ENCODE results near the gene STEAP1B. TPM values are rescaled to one million over a fixed set of nuclear protein-coding genes. Genes with fewer than 3 reads are reported as not detected.

Gene STEAP1B
- total and polyA plus RNA-seq, 2 experiments from 2014 or later, result 27.7 to 31.6 TPM

- Histone ChIP-seq H3K4me2 (ENCODE audit: unreplicated experiment) (no peak overlapping the region), H3K9ac (no peak overlapping the region), H3K27ac (no peak overlapping the region), H3K4me3 (no peak overlapping the region), H3K9me3 (ENCODE audit: low read depth) (no peaks in the 10 kb centered on the region), H3F3A (ENCODE audit: insufficient read depth) (no peaks in the 10 kb centered on the region), H4K20me1 (ENCODE audit: insufficient read depth) (no peaks in the 10 kb centered on the region), H3K79me2 (ENCODE audit: insufficient read depth) (no peaks in the 10 kb centered on the region), H3K27me3 (replicated peaks; ENCODE audit: insufficient read depth) (no peaks in the 10 kb centered on the region), H3K36me3 (ENCODE audit: low read depth) (no peaks in the 10 kb centered on the region), H3K9me2 (ENCODE audit: insufficient read depth) (no peaks in the 10 kb centered on the region), H2AFZ (no peak overlapping the region), H3K4me1 (ENCODE audit: insufficient read depth) (peaks cover 14% of the 10 kb centered on the region; the same call in 1 of the 2 replicates)
- no CpG with 5 or more reads among the region's 6 CpGs for WGBS, 2 experiments (ENCODE audit: low coverage in 1 of 2, low lambda C conversion rate in 2 of 2, missing lambda C conversion rate in 2 of 2)
- in situ Hi-C loops (cut with MboI), result no loop called here
- TF ChIP-seq EZH2phosphoT487 (IDR thresholded peaks at IDR 0.05; ENCODE audit: insufficient read depth, low read depth) (no peak), EZH2 (IDR thresholded peaks at IDR 0.05; ENCODE audit: insufficient read depth, poor library complexity, severe bottlenecking) (no peak)
- DNase-seq, result no peak
Observed at GRCh38 chr7:22395222-22395621, 104.8 kb downstream of the STEAP1B start.

- DNase-seq, result no peak
- no peaks in the 10 kb centered on the region for H3K27me3 ChIP-seq (replicated peaks; ENCODE audit: insufficient read depth)
- H3K4me3 ChIP-seq, result no peak overlapping the region
- TF ChIP-seq EZH2 (IDR thresholded peaks at IDR 0.05; ENCODE audit: insufficient read depth, poor library complexity, severe bottlenecking) (no peak), EZH2phosphoT487 (IDR thresholded peaks at IDR 0.05; ENCODE audit: insufficient read depth, low read depth) (no peak)
- 72 to 73% methylated on average over 3 of the region's 3 CpGs for WGBS, 2 experiments (ENCODE audit: low coverage in 1 of 2, low lambda C conversion rate in 2 of 2, missing lambda C conversion rate in 2 of 2)
- no peaks in the 10 kb centered on the region for H3K9me3 ChIP-seq (ENCODE audit: low read depth)
- in situ Hi-C loops (cut with MboI), result no loop called here
- H3K79me2 ChIP-seq (ENCODE audit: insufficient read depth), result no peaks in the 10 kb centered on the region
- H3K27ac ChIP-seq, result no peak overlapping the region
- H3F3A ChIP-seq (ENCODE audit: insufficient read depth), result no peaks in the 10 kb centered on the region
- no peaks in the 10 kb centered on the region for H3K9me2 ChIP-seq (ENCODE audit: insufficient read depth)
- H2AFZ ChIP-seq, result no peak overlapping the region
- peaks cover 14% of the 10 kb centered on the region; the same call in 1 of the 2 replicates for H3K4me1 ChIP-seq (ENCODE audit: insufficient read depth)
- no peak overlapping the region for H3K9ac ChIP-seq
- H3K4me2 ChIP-seq (ENCODE audit: unreplicated experiment), result no peak overlapping the region
- H3K36me3 ChIP-seq (ENCODE audit: low read depth), result no peaks in the 10 kb centered on the region
- no peaks in the 10 kb centered on the region for H4K20me1 ChIP-seq (ENCODE audit: insufficient read depth)
Observed at GRCh38 chr7:22394739-22395138, 105.2 kb downstream of the STEAP1B start.

- H3F3A ChIP-seq (ENCODE audit: insufficient read depth), result no peaks in the 10 kb centered on the region
- WGBS, 2 experiments (ENCODE audit: low coverage in 1 of 2, low lambda C conversion rate in 2 of 2, missing lambda C conversion rate in 2 of 2), result 29 to 31% methylated on average over 13 of the region's 13 CpGs
- no peaks in the 10 kb centered on the region for H3K27me3 ChIP-seq (replicated peaks; ENCODE audit: insufficient read depth)
- no peak overlapping the region for H3K27ac ChIP-seq
- no peak for TF ChIP-seq EZH2phosphoT487 (IDR thresholded peaks at IDR 0.05; ENCODE audit: insufficient read depth, low read depth)
- TF ChIP-seq EZH2 (IDR thresholded peaks at IDR 0.05; ENCODE audit: insufficient read depth, poor library complexity, severe bottlenecking), result no peak
- DNase-seq, result peak; percentile 60
- H3K9me3 ChIP-seq (ENCODE audit: low read depth), result no peaks in the 10 kb centered on the region
- no peaks in the 10 kb centered on the region for H3K36me3 ChIP-seq (ENCODE audit: low read depth)
- no peak overlapping the region for H3K4me3 ChIP-seq
- H3K79me2 ChIP-seq (ENCODE audit: insufficient read depth), result no peaks in the 10 kb centered on the region
- no peaks in the 10 kb centered on the region for H3K9me2 ChIP-seq (ENCODE audit: insufficient read depth)
- peaks cover 14% of the 10 kb centered on the region; the same call in 1 of the 2 replicates for H3K4me1 ChIP-seq (ENCODE audit: insufficient read depth)
- H3K4me2 ChIP-seq (ENCODE audit: unreplicated experiment), result peak overlapping the region; percentile 3
- H3K9ac ChIP-seq, result no peak overlapping the region
- in situ Hi-C loops (cut with MboI), result no loop called here
- no peaks in the 10 kb centered on the region for H4K20me1 ChIP-seq (ENCODE audit: insufficient read depth)
- peak overlapping the region; percentile 57 for H2AFZ ChIP-seq
Observed at GRCh38 chr7:22393913-22394729, 105.9 kb downstream of the STEAP1B start.

GRCh38 chr7:22390516-22390915, 109.5 kb downstream of the STEAP1B start:
- Histone ChIP-seq H2AFZ (no peak overlapping the region), H4K20me1 (ENCODE audit: insufficient read depth) (no peaks in the 10 kb centered on the region), H3K79me2 (ENCODE audit: insufficient read depth) (no peaks in the 10 kb centered on the region), H3K9ac (no peak overlapping the region), H3K9me2 (ENCODE audit: insufficient read depth) (no peaks in the 10 kb centered on the region), H3K4me2 (ENCODE audit: unreplicated experiment) (no peak overlapping the region), H3K36me3 (ENCODE audit: low read depth) (no peaks in the 10 kb centered on the region), H3K9me3 (ENCODE audit: low read depth) (no peaks in the 10 kb centered on the region), H3K4me1 (ENCODE audit: insufficient read depth) (peaks cover 12% of the 10 kb centered on the region), H3K4me3 (no peak overlapping the region), H3F3A (ENCODE audit: insufficient read depth) (peaks cover 11% of the 10 kb centered on the region; the same call in 1 of the 2 replicates), H3K27me3 (replicated peaks; ENCODE audit: insufficient read depth) (no peaks in the 10 kb centered on the region), H3K27ac (no peak overlapping the region)
- in situ Hi-C loops (cut with MboI), result no loop called here
- 71 to 85% methylated on average over 1 of the region's 1 CpG for WGBS, 2 experiments (ENCODE audit: low coverage in 1 of 2, low lambda C conversion rate in 2 of 2, missing lambda C conversion rate in 2 of 2)
- TF ChIP-seq EZH2phosphoT487 (IDR thresholded peaks at IDR 0.05; ENCODE audit: insufficient read depth, low read depth) (no peak), EZH2 (IDR thresholded peaks at IDR 0.05; ENCODE audit: insufficient read depth, poor library complexity, severe bottlenecking) (no peak)
- no peak for DNase-seq

All from GM23248 (cell line).